H9 (cell line): ENCODE results near the gene DTNA. TPM values are rescaled to one million over a fixed set of nuclear protein-coding genes. Genes with fewer than 3 reads are reported as not detected.
"Not testable (repeated sequence)": the region's sequence is repeated elsewhere in the genome, so short reads cannot be mapped to it uniquely, and the experiment has no call there.

Source experiments
- DNase-seq: peaks from one replicate; pipeline ENCODE4 v3.0.0-alpha.2; 2017
- H2AFZ ChIP-seq: one replicate; pipeline ENCODE4 v1.6.1; 2013; ENCODE audit warnings: mild to moderate bottlenecking, low read length, control low read depth, moderate library complexity
- H2AK5ac ChIP-seq: 2 replicates; pipeline ENCODE4 v1.6.1; 2013; ENCODE audit warnings: low read length, control low read depth, mixed read lengths; ENCODE audit not compliant: insufficient read length
- H2BK120ac ChIP-seq: one replicate; pipeline ENCODE4 v1.6.1; 2013; ENCODE audit warnings: low read depth, mild to moderate bottlenecking, low read length, control low read depth, inconsistent platforms; ENCODE audit not compliant: poor library complexity, severe bottlenecking
- H2BK12ac ChIP-seq: 2 replicates; pipeline ENCODE4 v1.6.1; 2013; ENCODE audit warnings: low read length, control low read depth, mixed read lengths, low read depth; ENCODE audit not compliant: insufficient read length
- H2BK15ac ChIP-seq: 2 replicates; pipeline ENCODE4 v1.6.1; 2013; ENCODE audit warnings: low read depth, low read length, control low read depth
- H2BK20ac ChIP-seq: one replicate; pipeline ENCODE4 v1.6.1; 2013; ENCODE audit warnings: low read depth, mild to moderate bottlenecking, low read length, control low read depth, inconsistent platforms; ENCODE audit not compliant: poor library complexity, severe bottlenecking
- H2BK5ac ChIP-seq: 2 replicates; pipeline ENCODE4 v1.6.1; 2013; ENCODE audit warnings: low read length, control low read depth, mixed read lengths; ENCODE audit not compliant: insufficient read length
- H3K14ac ChIP-seq: 2 replicates; pipeline ENCODE4 v1.6.1; 2013; ENCODE audit warnings: low read length, control low read depth; ENCODE audit not compliant: insufficient read depth
- H3K18ac ChIP-seq: 2 replicates; pipeline ENCODE4 v1.6.1; 2013; ENCODE audit warnings: low read depth, mild to moderate bottlenecking, mixed read lengths, low read length, control low read depth; ENCODE audit not compliant: insufficient read length
- H3K23ac ChIP-seq: 2 replicates; pipeline ENCODE4 v1.6.1; 2013; ENCODE audit warnings: low read length, control low read depth, mixed read lengths, low read depth; ENCODE audit not compliant: insufficient read length
- H3K23me2 ChIP-seq: 2 replicates; pipeline ENCODE4 v1.6.1; 2013; ENCODE audit warnings: low read depth, mild to moderate bottlenecking, mixed read lengths, low read length, control low read depth; ENCODE audit not compliant: insufficient read length, poor library complexity, severe bottlenecking
- H3K27ac ChIP-seq: 2 replicates; pipeline ENCODE4 v1.5.1; 2013; ENCODE audit warnings: low read length, control low read depth, mixed read lengths, low read depth; ENCODE audit not compliant: insufficient read length
- H3K27me3 ChIP-seq: 2 replicates; pipeline ENCODE4 v1.6.1; 2013; ENCODE audit warnings: low read length, control low read depth, inconsistent platforms; ENCODE audit not compliant: insufficient read depth
- H3K4ac ChIP-seq: 2 replicates; pipeline ENCODE4 v1.6.1; 2013; ENCODE audit warnings: low read depth, mild to moderate bottlenecking, control low read depth, inconsistent platforms, low read length, moderate library complexity
- H3K4me1 ChIP-seq: 2 replicates; pipeline ENCODE4 v1.6.1; 2013; ENCODE audit warnings: low read length, control low read depth, inconsistent platforms; ENCODE audit not compliant: insufficient read depth
- H3K4me2 ChIP-seq: 2 replicates; pipeline ENCODE4 v1.6.1; 2013; ENCODE audit warnings: low read length, control low read depth, mixed read lengths; ENCODE audit not compliant: insufficient read length, insufficient read depth
- H3K56ac ChIP-seq: 2 replicates; pipeline ENCODE4 v1.6.1; 2013; ENCODE audit warnings: low read depth, mild to moderate bottlenecking, mixed read lengths, low read length, control low read depth; ENCODE audit not compliant: insufficient read length
- H3K79me1 ChIP-seq: 2 replicates; pipeline ENCODE4 v1.6.1; 2013; ENCODE audit warnings: low read depth, mild to moderate bottlenecking, moderate library complexity, low read length, control low read depth, inconsistent platforms; ENCODE audit not compliant: insufficient read depth, poor library complexity, severe bottlenecking
- H3K79me2 ChIP-seq: 2 replicates; pipeline ENCODE4 v1.6.1; 2013; ENCODE audit warnings: low read length, control low read depth, inconsistent platforms; ENCODE audit not compliant: insufficient read depth
- H3K9ac ChIP-seq: 2 replicates; pipeline ENCODE4 v1.6.1; 2013; ENCODE audit warnings: low read length, control low read depth, mixed read lengths; ENCODE audit not compliant: insufficient read length; ENCODE audit errors: extremely low read depth
- H3K9me3 ChIP-seq: one replicate; pipeline ENCODE4 v1.6.1; 2013; ENCODE audit warnings: low read depth, low read length, inconsistent platforms; ENCODE audit not compliant: control insufficient read depth
- H3T11ph ChIP-seq: one replicate; pipeline ENCODE4 v1.6.1; 2013; ENCODE audit warnings: mild to moderate bottlenecking, low read length, control low read depth, inconsistent platforms
- H4K20me1 ChIP-seq: one replicate; pipeline ENCODE4 v1.6.1; 2013; ENCODE audit not compliant: control insufficient read depth, insufficient read length, insufficient read depth
- H4K5ac ChIP-seq: 2 replicates; pipeline ENCODE4 v1.6.1; 2013; ENCODE audit warnings: low read depth, mild to moderate bottlenecking, mixed read lengths, low read length, control low read depth; ENCODE audit not compliant: insufficient read length
- H4K8ac ChIP-seq: replicated peaks from 2 replicates; pipeline ENCODE4 v1.6.1; 2013; ENCODE audit warnings: low read length, control low read depth, mixed read lengths, low read depth; ENCODE audit not compliant: insufficient read length
- H4K91ac ChIP-seq: 2 replicates; pipeline ENCODE4 v1.6.1; 2013; ENCODE audit warnings: low read depth, mild to moderate bottlenecking, moderate library complexity, mixed read lengths, low read length, control low read depth; ENCODE audit not compliant: insufficient read length
- H3K27ac Mint-ChIP-seq, 3 experiments: 2 replicates in 2 of 3; 3 replicates in 1 of 3; pipeline ENCODE4 v1.8.0; 2020 to 2021; ENCODE audit warnings: mixed read lengths in 3 of 3, mild to moderate bottlenecking in 1 of 3, moderate library complexity in 1 of 3
- H3K27me3 Mint-ChIP-seq: 2 replicates; pipeline ENCODE4 v1.8.0; 2021; ENCODE audit warnings: low read depth, mild to moderate bottlenecking, moderate library complexity, mixed read lengths
- H3K36me3 Mint-ChIP-seq, 3 experiments: 2 replicates in 2 of 3; 3 replicates in 1 of 3; pipeline ENCODE4 v1.8.0; 2020 to 2021; ENCODE audit warnings: low read depth in 3 of 3, mixed read lengths in 3 of 3; ENCODE audit not compliant: insufficient read depth in 1 of 3
- H3K4me1 Mint-ChIP-seq, 2 experiments: 2 replicates each; pipeline ENCODE4 v1.8.0; 2020; ENCODE audit warnings: mixed read lengths in 2 of 2
- H3K4me3 Mint-ChIP-seq, 2 experiments: 2 replicates in 1 of 2; 3 replicates in 1 of 2; pipeline ENCODE4 v1.8.0; 2020 to 2021; ENCODE audit warnings: mild to moderate bottlenecking in 2 of 2, mixed read lengths in 2 of 2, moderate library complexity in 1 of 2
- H3K9me3 Mint-ChIP-seq, 2 experiments: 2 replicates in 1 of 2; 3 replicates in 1 of 2; pipeline ENCODE4 v1.8.0; 2020; ENCODE audit warnings: mild to moderate bottlenecking in 2 of 2, mixed read lengths in 2 of 2, moderate library complexity in 1 of 2
- WGBS: extraction: QIAGEN DNeasy Blood & Tissue Kit; methylation state at CpG from one replicate; pipeline ENCODE4 v1.1.7; 2013; ENCODE audit warnings: missing lambda C conversion rate, low lambda C conversion rate, mixed read lengths; ENCODE audit not compliant: insufficient read length; ENCODE audit errors: extremely low coverage; 5-methylcytosine and 5-hydroxymethylcytosine counted together
- total RNA-seq: library from RNA; stranded (reverse); gene quantifications from 2 replicates; pipeline ENCODE4 v1.2.1, GENCODE V29; 2021
- TF ChIP-seq, protein P1 (sequence below): fragments of 200-600 bp; sonication (generic); conservative IDR thresholded peaks from 3 replicates; pipeline ENCODE4 v1.8.0; 2021; ENCODE audit warnings: antibody characterized with exemption, mild to moderate bottlenecking

The DTNA gene
- total RNA-seq, 1 experiment from 2014 or later: 25.5 TPM

DNA sequence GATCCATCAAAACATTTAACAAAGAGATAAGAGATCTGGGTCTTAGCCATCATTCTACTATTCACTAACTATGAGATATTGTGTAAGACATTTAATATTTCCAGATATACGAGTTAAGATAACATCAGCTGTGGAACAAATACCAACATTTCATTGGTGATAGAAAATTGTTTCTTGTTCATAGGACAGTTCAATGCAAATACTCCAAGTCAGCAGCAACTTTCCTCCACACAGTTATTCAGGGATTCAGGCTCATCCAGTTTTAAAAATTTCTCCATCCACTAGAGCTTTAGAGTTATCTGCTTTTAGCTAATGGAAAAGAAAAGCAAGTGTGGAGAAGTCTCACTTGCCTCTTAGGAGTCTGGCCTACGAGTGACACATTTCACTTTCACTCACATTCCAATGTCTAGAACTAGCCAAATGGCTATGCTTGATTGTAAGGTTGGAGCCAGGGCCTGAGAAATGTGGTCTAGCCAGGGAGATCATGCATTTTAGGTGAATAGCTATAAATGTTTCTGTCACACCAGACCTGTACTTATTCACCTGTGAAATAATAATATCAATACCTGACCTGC, 211.8 kb downstream of the DTNA start:
- Histone ChIP-seq H3K79me1 (no peaks in the 10 kb centered on the region), H3K23me2 (no peaks in the 10 kb centered on the region), H3K4me2 (no peak overlapping the region), H2BK20ac (no peak overlapping the region), H3K4me1 (no peaks in the 10 kb centered on the region), H3K9me3 (no peaks in the 10 kb centered on the region), H2BK120ac (no peak overlapping the region), H3K79me2 (no peaks in the 10 kb centered on the region), H2BK12ac (no peak overlapping the region), H2BK15ac (no peak overlapping the region), H4K91ac (no peak overlapping the region), H3K14ac (no peak overlapping the region), H3K56ac (no peak overlapping the region), H3K23ac (no peak overlapping the region), H3K27ac (no peak overlapping the region), H2BK5ac (no peak overlapping the region), H3K9ac (no peak overlapping the region), H3K4ac (no peak overlapping the region), H2AK5ac (no peak overlapping the region), H3K27me3 (no peaks in the 10 kb centered on the region), H2AFZ (no peak overlapping the region), H4K20me1 (no peaks in the 10 kb centered on the region), H3K18ac (no peak overlapping the region), H4K8ac (no peak overlapping the region), H4K5ac (no peak overlapping the region), H3T11ph (no peak overlapping the region)
- Mint-ChIP-seq H3K27me3 (no peaks in the 10 kb centered on the region), H3K4me1 (peaks cover 10 to 17% of the 10 kb centered on the region in 2 experiments), H3K36me3 (no peaks in the 10 kb centered on the region), H3K9me3 (no peaks in the 10 kb centered on the region), H3K4me3 (no peak overlapping the region), H3K27ac (no peak overlapping the region)
- WGBS: no CpG with 5 or more reads among the region's 2 CpGs
- DNase-seq: no peak
- TF ChIP-seq, protein P1, sequence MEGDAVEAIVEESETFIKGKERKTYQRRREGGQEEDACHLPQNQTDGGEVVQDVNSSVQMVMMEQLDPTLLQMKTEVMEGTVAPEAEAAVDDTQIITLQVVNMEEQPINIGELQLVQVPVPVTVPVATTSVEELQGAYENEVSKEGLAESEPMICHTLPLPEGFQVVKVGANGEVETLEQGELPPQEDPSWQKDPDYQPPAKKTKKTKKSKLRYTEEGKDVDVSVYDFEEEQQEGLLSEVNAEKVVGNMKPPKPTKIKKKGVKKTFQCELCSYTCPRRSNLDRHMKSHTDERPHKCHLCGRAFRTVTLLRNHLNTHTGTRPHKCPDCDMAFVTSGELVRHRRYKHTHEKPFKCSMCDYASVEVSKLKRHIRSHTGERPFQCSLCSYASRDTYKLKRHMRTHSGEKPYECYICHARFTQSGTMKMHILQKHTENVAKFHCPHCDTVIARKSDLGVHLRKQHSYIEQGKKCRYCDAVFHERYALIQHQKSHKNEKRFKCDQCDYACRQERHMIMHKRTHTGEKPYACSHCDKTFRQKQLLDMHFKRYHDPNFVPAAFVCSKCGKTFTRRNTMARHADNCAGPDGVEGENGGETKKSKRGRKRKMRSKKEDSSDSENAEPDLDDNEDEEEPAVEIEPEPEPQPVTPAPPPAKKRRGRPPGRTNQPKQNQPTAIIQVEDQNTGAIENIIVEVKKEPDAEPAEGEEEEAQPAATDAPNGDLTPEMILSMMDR: no peak

DNA sequence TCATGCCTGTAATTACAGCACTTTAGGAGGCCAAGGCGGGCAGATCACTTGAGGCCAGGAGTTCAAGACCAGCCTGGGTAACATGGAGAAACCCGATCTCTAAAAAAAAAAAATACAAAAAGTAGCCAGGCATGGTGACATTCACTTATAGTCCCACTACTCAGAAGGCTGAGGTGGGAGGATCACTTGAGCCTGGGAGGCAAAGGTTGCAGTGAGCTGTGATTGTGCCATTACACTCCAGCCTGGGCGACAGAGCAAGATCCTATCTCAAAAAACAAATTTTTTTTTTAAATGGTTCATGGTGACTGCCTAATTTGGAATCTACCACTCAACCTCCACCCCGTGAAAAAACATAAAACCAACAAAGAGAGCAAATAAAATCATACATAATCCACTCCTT, 212.5 kb downstream of the DTNA start:
- H2BK15ac ChIP-seq, H3K4me3 Mint-ChIP-seq, H2BK120ac ChIP-seq, H3K23me2 ChIP-seq, H2BK12ac ChIP-seq, H3K23ac ChIP-seq, H4K5ac ChIP-seq, H3K27ac Mint-ChIP-seq, H2AFZ ChIP-seq, H2AK5ac ChIP-seq, H3T11ph ChIP-seq, H2BK5ac ChIP-seq, H3K56ac ChIP-seq, H4K20me1 ChIP-seq, H2BK20ac ChIP-seq, H3K79me1 ChIP-seq, H3K4ac ChIP-seq, H3K27me3 Mint-ChIP-seq, H3K9ac ChIP-seq, H3K79me2 ChIP-seq, H3K27me3 ChIP-seq, H3K9me3 Mint-ChIP-seq, H3K14ac ChIP-seq, H3K9me3 ChIP-seq, H3K4me2 ChIP-seq, H3K27ac ChIP-seq, H4K8ac ChIP-seq, H4K91ac ChIP-seq, H3K4me1 ChIP-seq, H3K36me3 Mint-ChIP-seq, DNase-seq, H3K18ac ChIP-seq: not testable (repeated sequence)
- H3K4me1 Mint-ChIP-seq: peaks cover 10 to 17% of the 10 kb centered on the region in 2 experiments
- WGBS: no CpG with 5 or more reads among the region's 4 CpGs
